Measurements from ENCODE around the gene EMID1. TPM values are rescaled to one million over a fixed set of nuclear protein-coding genes. Genes with fewer than 3 reads are reported as not detected.
"Not testable (repeated sequence)": the region's sequence is repeated elsewhere in the genome, so short reads cannot be mapped to it uniquely, and the experiment has no call there.

EMID1 gene
- total RNA-seq, 1 donor from 2014 or later, result not detected

DNA sequence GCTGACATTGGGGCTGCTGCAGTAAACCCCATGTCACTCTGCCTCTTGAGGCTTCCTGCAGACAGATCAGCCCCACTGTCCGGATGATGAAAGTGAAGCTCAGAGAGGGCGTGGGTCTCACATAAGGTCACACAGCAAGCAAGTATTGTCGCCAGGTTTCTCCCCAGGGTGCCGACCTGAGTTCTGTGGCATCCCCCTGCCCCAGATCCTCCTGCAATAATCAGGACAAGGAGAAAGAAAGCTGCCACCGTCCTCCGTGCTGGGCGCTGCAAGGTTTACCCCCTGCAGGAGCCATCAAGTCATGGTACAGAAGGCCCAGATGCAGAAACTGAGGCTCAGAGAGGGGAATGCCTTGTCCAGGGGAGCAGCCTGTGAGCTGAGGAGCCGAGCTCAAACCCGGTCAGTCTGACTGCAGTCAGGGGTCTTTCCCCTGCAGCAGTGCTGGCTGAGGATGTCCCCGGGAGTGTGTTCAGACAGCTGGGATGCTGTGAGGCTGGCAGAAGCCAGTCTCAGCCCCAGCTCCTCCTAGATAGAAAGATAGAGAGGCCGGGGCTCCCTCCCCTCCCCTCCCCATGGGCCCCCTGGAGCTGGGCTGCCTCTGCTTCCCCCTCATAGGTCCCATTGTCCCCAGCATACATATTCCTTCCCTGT lies 13.2 kb downstream of the EMID1 start:
- Mint-ChIP-seq H3K36me3 (ENCODE audit: low read depth) (no peaks in the 10 kb centered on the region), H3K27me3 (peaks cover 44% of the 10 kb centered on the region), H3K4me3 (no peak overlapping the region), H3K27ac (no peak overlapping the region), H3K4me1 (no peaks in the 10 kb centered on the region), H3K9me3 (no peaks in the 10 kb centered on the region)
- POLR2A ChIA-PET, result no interaction called here
- intact Hi-C loops (cut with micrococcal nuclease), result no loop called here
- DNase-seq, result no peak
- CTCF ChIA-PET, result no interaction called here
- no peak for ATAC-seq (ENCODE audit: low read depth)
- TF ChIP-seq, protein P1, sequence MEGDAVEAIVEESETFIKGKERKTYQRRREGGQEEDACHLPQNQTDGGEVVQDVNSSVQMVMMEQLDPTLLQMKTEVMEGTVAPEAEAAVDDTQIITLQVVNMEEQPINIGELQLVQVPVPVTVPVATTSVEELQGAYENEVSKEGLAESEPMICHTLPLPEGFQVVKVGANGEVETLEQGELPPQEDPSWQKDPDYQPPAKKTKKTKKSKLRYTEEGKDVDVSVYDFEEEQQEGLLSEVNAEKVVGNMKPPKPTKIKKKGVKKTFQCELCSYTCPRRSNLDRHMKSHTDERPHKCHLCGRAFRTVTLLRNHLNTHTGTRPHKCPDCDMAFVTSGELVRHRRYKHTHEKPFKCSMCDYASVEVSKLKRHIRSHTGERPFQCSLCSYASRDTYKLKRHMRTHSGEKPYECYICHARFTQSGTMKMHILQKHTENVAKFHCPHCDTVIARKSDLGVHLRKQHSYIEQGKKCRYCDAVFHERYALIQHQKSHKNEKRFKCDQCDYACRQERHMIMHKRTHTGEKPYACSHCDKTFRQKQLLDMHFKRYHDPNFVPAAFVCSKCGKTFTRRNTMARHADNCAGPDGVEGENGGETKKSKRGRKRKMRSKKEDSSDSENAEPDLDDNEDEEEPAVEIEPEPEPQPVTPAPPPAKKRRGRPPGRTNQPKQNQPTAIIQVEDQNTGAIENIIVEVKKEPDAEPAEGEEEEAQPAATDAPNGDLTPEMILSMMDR (IDR thresholded peaks at IDR 0.05), result no peak

DNA sequence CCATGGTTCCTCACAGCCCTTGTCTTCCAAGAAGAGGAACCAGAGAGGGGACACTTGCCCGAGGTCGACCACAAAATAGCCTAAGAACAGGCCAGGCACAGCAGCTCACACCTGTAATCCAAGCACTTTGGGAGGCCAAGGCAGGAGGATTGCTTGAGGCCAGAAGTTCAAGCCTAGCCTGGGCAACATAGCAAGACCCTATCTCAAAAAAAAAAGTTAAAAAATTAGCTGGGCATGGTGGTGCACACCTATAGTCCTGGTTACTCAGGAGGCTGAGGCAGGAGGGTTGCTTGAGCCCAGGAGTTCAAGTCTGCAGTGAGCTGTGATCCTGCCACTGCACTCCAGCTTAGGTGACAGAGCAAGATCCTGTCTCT lies 13.7 kb downstream of the EMID1 start:
- intact Hi-C loops (cut with micrococcal nuclease); H3K36me3 Mint-ChIP-seq (ENCODE audit: low read depth); H3K27ac Mint-ChIP-seq; H3K4me3 Mint-ChIP-seq; DNase-seq; H3K4me1 Mint-ChIP-seq; POLR2A ChIA-PET; ATAC-seq (ENCODE audit: low read depth); H3K9me3 Mint-ChIP-seq: not testable (repeated sequence)
- CTCF ChIA-PET, result interaction anchor here (0.6 kb wide), 1 partner anchor 21 kb away, joined by 3 read pairs; no protein-coding TSS in a partner anchor
- H3K27me3 Mint-ChIP-seq, result peaks cover 39% of the 10 kb centered on the region

- Mint-ChIP-seq H3K27ac (no peak overlapping the region), H3K4me1 (no peaks in the 10 kb centered on the region), H3K36me3 (ENCODE audit: low read depth) (no peaks in the 10 kb centered on the region), H3K9me3 (no peaks in the 10 kb centered on the region), H3K4me3 (no peak overlapping the region), H3K27me3 (peaks cover 35% of the 10 kb centered on the region)
- intact Hi-C loops (cut with micrococcal nuclease), result no loop called here
- ATAC-seq (ENCODE audit: low read depth) (no peak), DNase-seq (no peak)
- POLR2A ChIA-PET, result no interaction called here
- CTCF ChIA-PET, result interaction anchor here (0.6 kb wide), 1 partner anchor 22 kb away, joined by 3 read pairs; no protein-coding TSS in a partner anchor
- TF ChIP-seq, protein P1 (IDR thresholded peaks at IDR 0.05), result no peak
Observed at GRCh38 chr22:29219881-29220670, 14.4 kb downstream of the EMID1 start.

DNA sequence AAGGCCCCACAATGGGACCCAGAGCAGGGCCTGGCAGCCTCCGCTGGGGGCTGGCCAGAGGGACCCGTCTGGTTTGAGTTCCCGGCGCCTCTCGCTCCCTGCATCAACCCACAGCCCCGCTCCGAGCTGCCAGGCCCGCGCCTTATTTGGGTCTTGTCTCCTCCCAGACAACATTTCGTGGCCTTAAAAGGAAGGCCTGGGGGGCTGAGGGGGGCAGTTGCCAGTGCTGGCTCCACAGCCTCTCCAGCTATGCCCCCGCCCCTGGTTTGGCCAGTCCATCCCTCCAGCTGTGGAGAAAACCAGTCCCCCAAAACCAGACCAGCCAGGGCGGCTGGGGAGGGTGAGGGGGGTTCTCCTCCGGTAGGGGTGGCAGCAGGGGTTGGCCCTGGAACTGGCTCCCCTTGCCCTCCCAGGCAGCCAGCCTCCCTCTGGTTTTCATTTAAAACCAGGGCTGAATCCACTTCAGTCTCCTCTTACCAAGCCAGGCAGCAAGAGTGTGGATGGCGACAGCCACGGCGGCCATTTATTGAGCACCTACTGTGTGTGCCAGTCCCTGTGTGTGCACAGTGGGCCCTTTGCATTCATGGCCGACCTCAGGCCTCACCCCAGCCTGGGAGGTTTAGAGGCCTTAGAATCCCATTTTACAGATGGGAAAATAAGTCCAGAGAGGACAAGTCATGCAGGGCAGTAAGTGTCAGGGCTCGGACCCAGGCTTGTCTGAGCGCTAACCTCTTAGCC lies 18.6 kb downstream of the EMID1 start:
- TF ChIP-seq, protein P1 (IDR thresholded peaks at IDR 0.05), result no peak
- Mint-ChIP-seq H3K36me3 (ENCODE audit: low read depth) (no peaks in the 10 kb centered on the region), H3K4me1 (no peaks in the 10 kb centered on the region), H3K4me3 (no peak overlapping the region), H3K9me3 (no peaks in the 10 kb centered on the region), H3K27me3 (peaks cover 25% of the 10 kb centered on the region), H3K27ac (no peak overlapping the region)
- ChIA-PET CTCF (no interaction called here), POLR2A (no interaction called here)
- ATAC-seq (ENCODE audit: low read depth) (no peak), DNase-seq (no peak)
- intact Hi-C loops (cut with micrococcal nuclease), result no loop called here

DNA sequence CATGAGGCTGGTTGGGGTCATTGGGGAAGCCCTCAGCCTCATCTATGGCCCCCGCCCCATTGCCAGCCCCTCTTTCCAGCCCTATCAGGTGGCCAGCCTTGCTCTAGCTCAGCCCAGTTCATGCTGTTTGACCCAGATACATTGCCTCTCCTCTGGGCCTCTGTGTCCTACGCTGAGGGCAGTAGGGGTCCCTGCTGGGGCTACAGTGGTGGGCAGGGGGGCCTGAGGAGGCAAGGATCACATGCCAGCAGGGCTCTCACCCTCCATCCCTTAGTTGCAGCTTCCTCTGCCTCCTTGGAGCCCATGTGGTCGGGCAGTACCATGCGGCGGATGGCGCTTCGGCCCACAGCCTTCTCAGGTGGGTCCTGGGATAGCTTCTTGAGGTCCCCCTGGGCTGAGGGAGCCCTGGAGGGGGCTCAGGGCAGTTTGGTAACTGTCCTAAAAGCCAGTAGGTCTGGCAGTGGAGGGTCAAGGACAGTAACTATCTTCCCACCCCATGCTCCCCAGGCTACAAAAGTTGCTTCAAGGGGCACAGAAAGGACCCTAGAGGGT lies 19.2 kb downstream of the EMID1 start:
- POLR2A ChIA-PET, result no interaction called here

More for the DNA sequence above, 19.2 kb downstream of the EMID1 start:
- CTCF ChIA-PET, result no interaction called here
- Mint-ChIP-seq H3K4me3 (no peak overlapping the region), H3K36me3 (ENCODE audit: low read depth) (no peaks in the 10 kb centered on the region), H3K9me3 (no peaks in the 10 kb centered on the region), H3K27ac (no peak overlapping the region), H3K4me1 (no peaks in the 10 kb centered on the region), H3K27me3 (peaks cover 25% of the 10 kb centered on the region)
- ATAC-seq (ENCODE audit: low read depth), result no peak
- no peak for DNase-seq
- TF ChIP-seq, protein P1 (IDR thresholded peaks at IDR 0.05), result no peak
- intact Hi-C loops (cut with micrococcal nuclease), result no loop called here

Data from activated B cell treated with CpG ODN at 0.5 μM for 24 hours (primary cell).